Neural progenitor cell (in vitro differentiated cells): ENCODE measurements around the gene NTRK3. TPM values are rescaled to one million over a fixed set of nuclear protein-coding genes. Genes with fewer than 3 reads are reported as not detected.

Source experiments
- DNase-seq: peaks from one replicate; pipeline ENCODE4 v3.0.0-alpha.2; 2016; ENCODE audit warnings: low spot score
- H2AFZ ChIP-seq: fragments of 200-600 bp; sonication (generic); replicated peaks from 2 replicates; pipeline ENCODE4 v1.6.1; 2016; ENCODE audit warnings: antibody characterized with exemption
- H3F3A ChIP-seq: fragments of 200-600 bp; sonication (generic); 2 replicates; pipeline ENCODE4 v1.6.1; 2016; ENCODE audit warnings: antibody characterized with exemption, low read depth
- H3K27ac ChIP-seq: fragments of 200-600 bp; sonication (generic); 2 replicates; pipeline ENCODE4 v1.5.1; 2016; ENCODE audit warnings: mild to moderate bottlenecking
- H3K27me3 ChIP-seq: fragments of 200-600 bp; sonication (generic); 2 replicates; pipeline ENCODE4 v1.6.1; 2016; ENCODE audit warnings: mild to moderate bottlenecking, moderate library complexity
- H3K36me3 ChIP-seq: fragments of 200-600 bp; sonication (generic); 2 replicates; pipeline ENCODE4 v1.5.1; 2016
- H3K4me1 ChIP-seq: fragments of 200-600 bp; sonication (generic); 2 replicates; pipeline ENCODE4 v1.6.1; 2016; ENCODE audit warnings: mixed run types
- H3K4me2 ChIP-seq: fragments of 200-600 bp; sonication (generic); 2 replicates; pipeline ENCODE4 v1.6.1; 2016
- H3K4me3 ChIP-seq: fragments of 200-600 bp; sonication (generic); 2 replicates; pipeline ENCODE4 v1.5.1; 2016
- H3K79me2 ChIP-seq: fragments of 200-600 bp; sonication (generic); 2 replicates; pipeline ENCODE4 v1.6.1; 2016; ENCODE audit warnings: low read depth
- H3K9ac ChIP-seq: fragments of 200-600 bp; sonication (generic); 2 replicates; pipeline ENCODE4 v1.6.1; 2016
- H3K9me3 ChIP-seq: fragments of 200-600 bp; sonication (generic); 2 replicates; pipeline ENCODE4 v1.5.1; 2016; ENCODE audit warnings: low read depth
- H4K20me1 ChIP-seq: fragments of 200-600 bp; sonication (generic); 2 replicates; pipeline ENCODE4 v1.6.1; 2016; ENCODE audit warnings: low read depth
- H3K27ac Mint-ChIP-seq: 3 replicates; pipeline ENCODE4 v1.8.0; 2021; ENCODE audit warnings: mixed read lengths
- H3K27me3 Mint-ChIP-seq: 2 replicates; pipeline ENCODE4 v1.8.0; 2022; ENCODE audit warnings: low read depth, mild to moderate bottlenecking, inconsistent platforms, moderate library complexity, mixed read lengths; ENCODE audit not compliant: insufficient read depth
- H3K36me3 Mint-ChIP-seq: 3 replicates; pipeline ENCODE4 v1.8.0; 2021; ENCODE audit warnings: mixed read lengths
- H3K4me1 Mint-ChIP-seq: 3 replicates; pipeline ENCODE4 v1.8.0; 2021; ENCODE audit warnings: mixed read lengths
- H3K4me3 Mint-ChIP-seq: 3 replicates; pipeline ENCODE4 v1.8.0; 2021; ENCODE audit warnings: mild to moderate bottlenecking, moderate library complexity, mixed read lengths
- H3K9me3 Mint-ChIP-seq: 3 replicates; pipeline ENCODE4 v1.8.0; 2020; ENCODE audit warnings: mixed read lengths
- EZH2 ChIP-seq: fragments of 200-600 bp; sonication (generic); IDR thresholded peaks from 2 replicates; pipeline ENCODE4 v1.6.1; 2017; ENCODE audit warnings: antibody characterized with exemption, mild to moderate bottlenecking, moderate library complexity
- EZH2phosphoT487 ChIP-seq: fragments of 200-600 bp; sonication (generic); IDR thresholded peaks from 2 replicates; pipeline ENCODE4 v1.6.1; 2017; ENCODE audit warnings: antibody characterized with exemption
- total RNA-seq: library from RNA; depleted of rRNA; stranded (reverse); fragments of >200 nt; gene quantifications from 2 replicates; pipeline ENCODE4 v1.2.3, GENCODE V29; 2015; ENCODE audit warnings: low replicate concordance
- TF ChIP-seq, protein P1 (sequence below): fragments of 200-600 bp; sonication (generic); IDR thresholded peaks from 2 replicates; pipeline ENCODE4 v1.5.1; 2017; ENCODE audit warnings: antibody characterized with exemption, mild to moderate bottlenecking

NTRK3 gene
- total RNA-seq, 1 donor from 2014 or later = 2.0 TPM

DNA sequence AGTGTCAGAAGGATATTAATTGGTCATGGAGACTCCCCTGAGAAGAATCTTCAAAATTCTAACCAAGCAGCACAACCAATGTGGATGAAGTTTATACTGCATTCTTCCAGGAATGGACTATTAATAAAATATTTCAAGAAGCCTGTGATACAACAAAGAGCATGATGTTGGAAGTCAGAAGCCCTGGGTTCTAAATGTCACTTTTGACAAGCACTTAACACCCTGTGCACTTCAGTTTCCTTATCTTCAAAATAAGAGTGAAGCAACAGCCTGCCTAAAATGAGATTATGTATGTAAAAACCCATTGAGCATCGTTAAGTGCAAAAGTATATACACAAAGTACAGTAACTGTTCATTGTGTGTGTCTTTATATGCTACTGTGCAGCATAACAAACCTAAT lies 369.4 kb downstream of the NTRK3 start:
- TF ChIP-seq, protein P1, sequence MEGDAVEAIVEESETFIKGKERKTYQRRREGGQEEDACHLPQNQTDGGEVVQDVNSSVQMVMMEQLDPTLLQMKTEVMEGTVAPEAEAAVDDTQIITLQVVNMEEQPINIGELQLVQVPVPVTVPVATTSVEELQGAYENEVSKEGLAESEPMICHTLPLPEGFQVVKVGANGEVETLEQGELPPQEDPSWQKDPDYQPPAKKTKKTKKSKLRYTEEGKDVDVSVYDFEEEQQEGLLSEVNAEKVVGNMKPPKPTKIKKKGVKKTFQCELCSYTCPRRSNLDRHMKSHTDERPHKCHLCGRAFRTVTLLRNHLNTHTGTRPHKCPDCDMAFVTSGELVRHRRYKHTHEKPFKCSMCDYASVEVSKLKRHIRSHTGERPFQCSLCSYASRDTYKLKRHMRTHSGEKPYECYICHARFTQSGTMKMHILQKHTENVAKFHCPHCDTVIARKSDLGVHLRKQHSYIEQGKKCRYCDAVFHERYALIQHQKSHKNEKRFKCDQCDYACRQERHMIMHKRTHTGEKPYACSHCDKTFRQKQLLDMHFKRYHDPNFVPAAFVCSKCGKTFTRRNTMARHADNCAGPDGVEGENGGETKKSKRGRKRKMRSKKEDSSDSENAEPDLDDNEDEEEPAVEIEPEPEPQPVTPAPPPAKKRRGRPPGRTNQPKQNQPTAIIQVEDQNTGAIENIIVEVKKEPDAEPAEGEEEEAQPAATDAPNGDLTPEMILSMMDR = no peak
- no peak for TF ChIP-seq EZH2
- TF ChIP-seq EZH2phosphoT487 = no peak
- peaks cover 9% of the 10 kb centered on the region for H3K27me3 ChIP-seq

DNA sequence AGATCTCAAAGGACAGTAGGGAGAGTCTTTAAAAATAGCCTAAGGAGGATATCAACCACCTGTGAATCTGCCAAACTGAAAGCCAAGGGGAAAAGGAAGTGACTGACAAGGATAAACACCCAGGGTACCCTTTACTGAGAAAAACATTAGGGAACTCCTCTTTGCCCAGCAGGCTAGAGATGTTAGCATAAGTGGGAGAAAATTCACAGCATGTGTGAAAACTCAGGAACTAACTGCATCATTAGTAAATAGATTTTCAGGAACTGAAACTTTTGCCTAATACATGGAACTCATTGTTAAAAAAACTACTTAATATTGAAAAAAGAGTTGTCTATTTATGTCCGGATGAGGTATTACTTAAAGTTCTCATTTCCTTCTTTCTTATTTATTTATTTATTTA lies 375.5 kb downstream of the NTRK3 start:
- H3K4me1 ChIP-seq = peaks cover 1% of the 10 kb centered on the region
- H3K27me3 ChIP-seq = no peaks in the 10 kb centered on the region
- H3K36me3 ChIP-seq = no peaks in the 10 kb centered on the region
- no peak overlapping the region for H3K4me3 ChIP-seq
- H3K79me2 ChIP-seq = no peaks in the 10 kb centered on the region
- no peak overlapping the region for H3K4me2 ChIP-seq
- no peak overlapping the region for H2AFZ ChIP-seq
- H3K36me3 Mint-ChIP-seq = no peaks in the 10 kb centered on the region
- H4K20me1 ChIP-seq = no peaks in the 10 kb centered on the region
- no peak overlapping the region for H3K4me3 Mint-ChIP-seq
- H3K27ac Mint-ChIP-seq = no peak overlapping the region
- TF ChIP-seq, protein P1 = no peak
- no peak for TF ChIP-seq EZH2
- no peak for TF ChIP-seq EZH2phosphoT487
- DNase-seq = no peak
- H3K9ac ChIP-seq = no peak overlapping the region
- peaks cover 2% of the 10 kb centered on the region for H3K27me3 Mint-ChIP-seq
- no peaks in the 10 kb centered on the region for H3K9me3 ChIP-seq
- peaks cover 2% of the 10 kb centered on the region for H3K9me3 Mint-ChIP-seq
- peaks cover 6% of the 10 kb centered on the region for H3K4me1 Mint-ChIP-seq
- H3F3A ChIP-seq = no peaks in the 10 kb centered on the region
- no peak overlapping the region for H3K27ac ChIP-seq

More for the DNA sequence above, 369.4 kb downstream of the NTRK3 start:
- Mint-ChIP-seq H3K9me3 (peaks cover 2% of the 10 kb centered on the region), H3K27ac (no peak overlapping the region), H3K27me3 (no peaks in the 10 kb centered on the region), H3K4me1 (peaks cover 2% of the 10 kb centered on the region), H3K4me3 (no peak overlapping the region), H3K36me3 (no peaks in the 10 kb centered on the region)
- no peak overlapping the region for H2AFZ ChIP-seq
- no peaks in the 10 kb centered on the region for H3K4me1 ChIP-seq
- H3K9ac ChIP-seq = no peak overlapping the region
- H4K20me1 ChIP-seq = no peaks in the 10 kb centered on the region
- H3F3A ChIP-seq = no peaks in the 10 kb centered on the region
- H3K9me3 ChIP-seq = no peaks in the 10 kb centered on the region
- no peak overlapping the region for H3K27ac ChIP-seq
- H3K79me2 ChIP-seq = no peaks in the 10 kb centered on the region
- H3K4me3 ChIP-seq = no peak overlapping the region
- H3K4me2 ChIP-seq = no peak overlapping the region
- no peaks in the 10 kb centered on the region for H3K36me3 ChIP-seq
- no peak for DNase-seq

DNA sequence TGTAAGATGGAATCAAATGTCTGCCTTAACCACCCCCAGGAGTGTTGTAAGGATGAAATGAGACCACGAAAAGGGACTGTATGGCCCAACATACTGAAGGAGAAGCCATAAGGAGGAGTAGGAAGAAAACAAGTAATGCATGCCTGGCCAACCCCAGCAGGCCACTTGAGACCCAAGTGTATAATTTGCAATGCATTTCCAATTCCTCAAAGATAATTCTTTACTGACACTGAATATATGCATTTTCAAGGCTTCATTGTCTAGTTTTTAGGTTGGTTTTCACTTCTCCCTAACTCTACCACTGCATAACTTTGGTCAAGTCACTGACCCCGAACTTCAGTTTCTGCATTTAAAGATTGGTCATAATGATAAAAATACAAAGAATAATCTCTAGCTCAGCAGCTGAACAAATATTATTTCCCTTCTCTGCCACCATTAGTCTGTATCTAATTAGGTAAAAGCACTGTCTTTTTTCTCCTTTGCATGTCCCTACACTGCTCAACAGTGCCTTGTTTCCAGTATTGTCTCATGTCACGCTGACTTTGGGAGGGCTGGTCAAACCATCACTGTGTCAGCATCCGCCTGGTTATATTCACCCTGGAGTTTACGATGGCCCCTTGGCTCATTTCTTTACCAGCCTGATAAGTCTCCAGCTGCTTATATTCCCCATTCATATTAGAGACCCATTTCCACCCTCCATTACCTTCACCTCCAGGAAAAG lies 378.6 kb downstream of the NTRK3 start:
- H3K4me3 Mint-ChIP-seq = no peak overlapping the region
- no peak overlapping the region for H3K27ac Mint-ChIP-seq
- H3K27me3 Mint-ChIP-seq = peaks cover 2% of the 10 kb centered on the region
- Histone ChIP-seq H3K4me2 (no peak overlapping the region), H3K27ac (no peak overlapping the region), H4K20me1 (no peaks in the 10 kb centered on the region), H3K4me3 (no peak overlapping the region), H3K9me3 (no peaks in the 10 kb centered on the region), H3K9ac (no peak overlapping the region), H3K79me2 (no peaks in the 10 kb centered on the region), H3K4me1 (peaks cover 14% of the 10 kb centered on the region), H2AFZ (no peak overlapping the region), H3K27me3 (no peaks in the 10 kb centered on the region), H3K36me3 (no peaks in the 10 kb centered on the region), H3F3A (no peaks in the 10 kb centered on the region)
- DNase-seq = no peak
- peaks cover 18% of the 10 kb centered on the region for H3K4me1 Mint-ChIP-seq
- TF ChIP-seq EZH2 = no peak
- TF ChIP-seq EZH2phosphoT487 = no peak
- TF ChIP-seq, protein P1 = no peak
- H3K9me3 Mint-ChIP-seq = no peaks in the 10 kb centered on the region
- H3K36me3 Mint-ChIP-seq = no peaks in the 10 kb centered on the region
